BE2C (cell line): ENCODE results near the gene MAGEB3.

ENCODE experiments used
- DNase-seq: peaks from one replicate; pipeline ENCODE4 v3.0.0-alpha.2; 2020
- H3K27me3 ChIP-seq: fragments of 250-450 bp; sonication (Bioruptor Pico); 2 replicates; pipeline ENCODE4 v1.5.1; 2020; ENCODE audit warnings: mild to moderate bottlenecking
- H3K36me3 ChIP-seq: fragments of 250-450 bp; sonication (Bioruptor Pico); 2 replicates; pipeline ENCODE4 v1.5.1; 2020; ENCODE audit warnings: mild to moderate bottlenecking
- H3K4me1 ChIP-seq: fragments of 250-450 bp; sonication (Bioruptor Pico); 2 replicates; pipeline ENCODE4 v1.5.1; 2020
- H3K4me3 ChIP-seq: 2 replicates; pipeline ENCODE4 v1.5.1; 2011; ENCODE audit warnings: low read depth, low read length
- H3K9me3 ChIP-seq: fragments of 250-450 bp; sonication (Bioruptor Pico); 2 replicates; pipeline ENCODE4 v1.5.1; 2020
- TF ChIP-seq, protein P1 (sequence below): IDR thresholded peaks from 2 replicates; pipeline ENCODE4 v1.5.1; 2012; ENCODE audit warnings: mild to moderate bottlenecking, low read depth, low read length

The MAGEB3 gene

DNA sequence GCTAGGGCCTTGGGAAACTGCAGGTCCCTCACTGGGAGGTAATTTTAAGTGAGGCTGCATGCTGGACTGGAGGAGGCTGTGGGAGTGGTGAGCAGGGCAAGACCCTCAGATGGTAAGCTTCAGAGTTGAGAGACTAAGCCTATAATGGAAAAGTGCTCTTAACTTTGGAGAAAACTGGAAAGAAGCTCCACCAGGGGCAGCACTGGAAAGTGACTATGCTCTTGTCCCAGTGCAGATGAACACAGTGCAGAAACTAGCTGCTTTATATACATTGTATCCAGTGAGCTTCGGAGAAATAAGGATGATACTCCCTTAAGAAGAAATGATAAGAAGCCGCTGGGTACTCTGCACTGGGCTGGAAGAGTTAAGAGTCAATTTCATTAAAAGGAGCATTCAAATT lies 18.3 kb upstream of the MAGEB3 start:
- no peaks in the 10 kb centered on the region for H3K9me3 ChIP-seq
- H3K4me1 ChIP-seq = no peaks in the 10 kb centered on the region
- H3K27me3 ChIP-seq = no peaks in the 10 kb centered on the region
- TF ChIP-seq, protein P1, sequence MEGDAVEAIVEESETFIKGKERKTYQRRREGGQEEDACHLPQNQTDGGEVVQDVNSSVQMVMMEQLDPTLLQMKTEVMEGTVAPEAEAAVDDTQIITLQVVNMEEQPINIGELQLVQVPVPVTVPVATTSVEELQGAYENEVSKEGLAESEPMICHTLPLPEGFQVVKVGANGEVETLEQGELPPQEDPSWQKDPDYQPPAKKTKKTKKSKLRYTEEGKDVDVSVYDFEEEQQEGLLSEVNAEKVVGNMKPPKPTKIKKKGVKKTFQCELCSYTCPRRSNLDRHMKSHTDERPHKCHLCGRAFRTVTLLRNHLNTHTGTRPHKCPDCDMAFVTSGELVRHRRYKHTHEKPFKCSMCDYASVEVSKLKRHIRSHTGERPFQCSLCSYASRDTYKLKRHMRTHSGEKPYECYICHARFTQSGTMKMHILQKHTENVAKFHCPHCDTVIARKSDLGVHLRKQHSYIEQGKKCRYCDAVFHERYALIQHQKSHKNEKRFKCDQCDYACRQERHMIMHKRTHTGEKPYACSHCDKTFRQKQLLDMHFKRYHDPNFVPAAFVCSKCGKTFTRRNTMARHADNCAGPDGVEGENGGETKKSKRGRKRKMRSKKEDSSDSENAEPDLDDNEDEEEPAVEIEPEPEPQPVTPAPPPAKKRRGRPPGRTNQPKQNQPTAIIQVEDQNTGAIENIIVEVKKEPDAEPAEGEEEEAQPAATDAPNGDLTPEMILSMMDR = no peak
- no peak for DNase-seq
- H3K4me3 ChIP-seq = no peak overlapping the region
- H3K36me3 ChIP-seq = no peaks in the 10 kb centered on the region

DNA sequence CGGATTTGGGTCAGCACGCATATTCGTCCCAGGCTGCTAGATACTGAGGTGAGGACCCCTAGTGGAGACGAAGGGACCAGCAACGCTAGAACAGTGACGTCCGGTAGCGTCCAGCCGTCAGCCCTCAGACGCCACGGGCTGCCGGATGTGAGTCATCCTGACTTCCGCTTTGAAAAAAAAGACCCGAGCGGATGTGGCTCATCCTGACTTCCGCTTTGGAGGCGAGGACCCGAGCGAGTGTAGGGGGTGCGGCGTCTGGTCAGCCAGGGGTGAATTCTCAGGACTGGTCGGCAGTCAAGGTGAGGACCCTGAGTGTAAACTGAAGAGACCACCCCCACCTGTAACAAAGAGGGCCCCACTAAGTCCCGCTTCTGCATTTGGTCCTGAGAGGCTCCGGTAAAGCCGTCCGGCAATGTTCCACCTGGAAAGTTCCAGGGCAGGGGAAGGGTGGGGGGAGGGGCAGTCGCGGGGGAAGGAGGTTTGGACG lies 15.1 kb upstream of the MAGEB3 start, which contains the start of gene MAGEB2:
Gene MAGEB2, plus strand, starts transcription at position 207 of the 487 bp plus-strand sequence. CDS start 3,018 bp downstream, outside the sequence.
- TF ChIP-seq, protein P1 = no peak
- peak; percentile 3 for DNase-seq
- H3K4me1 ChIP-seq = no peaks in the 10 kb centered on the region
- H3K36me3 ChIP-seq = no peaks in the 10 kb centered on the region
- no peak within 1 kb of the TSS for H3K4me3 ChIP-seq
- H3K9me3 ChIP-seq = no peaks in the 10 kb centered on the region
- H3K27me3 ChIP-seq = no peaks in the 10 kb centered on the region

DNA sequence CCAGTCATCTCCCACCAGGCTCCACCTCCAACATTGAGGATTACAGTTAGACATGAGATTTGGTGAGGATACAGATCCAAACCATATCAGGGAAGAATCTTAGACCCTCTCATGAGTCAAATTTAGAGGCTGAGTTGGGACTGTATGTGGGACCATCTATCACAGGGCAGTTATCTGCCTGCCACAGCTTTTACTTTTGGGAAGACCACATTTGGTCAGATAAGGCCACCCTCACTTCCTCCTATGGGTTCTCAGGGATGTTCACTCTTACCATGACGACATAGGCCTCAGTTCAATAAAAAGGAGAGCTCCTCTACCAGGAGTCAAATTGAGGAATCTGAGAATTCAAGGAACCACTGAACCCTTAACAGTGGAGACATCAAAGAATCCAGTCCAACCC lies 13.0 kb upstream of the MAGEB3 start:
- no peak for DNase-seq
- H3K4me1 ChIP-seq = no peaks in the 10 kb centered on the region
- H3K27me3 ChIP-seq = no peaks in the 10 kb centered on the region
- H3K9me3 ChIP-seq = no peaks in the 10 kb centered on the region
- H3K4me3 ChIP-seq = no peak overlapping the region
- H3K36me3 ChIP-seq = no peaks in the 10 kb centered on the region
- TF ChIP-seq, protein P1 = no peak

DNA sequence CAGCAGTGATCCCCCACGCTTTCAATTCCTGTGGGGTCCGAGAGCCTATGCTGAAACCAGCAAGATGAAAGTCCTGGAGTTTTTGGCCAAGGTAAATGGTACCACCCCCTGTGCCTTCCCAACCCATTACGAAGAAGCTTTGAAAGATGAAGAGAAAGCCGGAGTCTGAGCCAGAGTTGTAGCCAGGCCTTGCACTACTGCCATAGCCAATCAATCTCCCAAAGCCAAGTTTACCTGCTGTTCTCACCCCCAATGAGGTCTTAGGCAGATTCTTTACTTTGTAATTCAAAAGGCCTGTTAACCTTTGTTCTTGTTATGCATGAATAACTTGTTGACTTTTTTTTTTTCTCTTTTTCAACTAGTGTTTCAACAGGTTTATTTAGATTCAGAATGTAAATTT lies 11.1 kb upstream of the MAGEB3 start:
- Histone ChIP-seq H3K36me3 (no peaks in the 10 kb centered on the region), H3K4me3 (no peak overlapping the region), H3K4me1 (no peaks in the 10 kb centered on the region), H3K9me3 (no peaks in the 10 kb centered on the region), H3K27me3 (no peaks in the 10 kb centered on the region)
- DNase-seq = no peak
- TF ChIP-seq, protein P1 = no peak

DNA sequence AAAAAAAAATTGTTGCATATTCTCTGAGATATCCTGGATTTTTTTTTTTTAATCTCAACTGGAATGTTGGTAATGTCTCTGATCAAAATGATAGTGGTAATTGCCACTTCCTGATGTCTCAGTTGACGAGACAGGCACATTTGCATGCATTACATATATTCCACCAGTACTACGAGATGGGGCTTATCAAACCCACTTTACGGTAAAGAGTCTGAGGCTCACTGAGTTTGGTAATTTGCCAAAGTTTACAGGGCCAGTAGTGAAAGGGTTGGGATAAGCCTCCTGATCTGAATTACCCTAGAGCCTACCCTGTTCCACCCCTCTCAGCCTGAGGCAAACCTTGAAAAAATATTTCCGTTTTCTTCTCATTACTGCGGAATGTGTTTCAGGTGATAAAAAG lies 9.8 kb upstream of the MAGEB3 start:
- TF ChIP-seq, protein P1 = no peak
- DNase-seq = no peak
- H3K4me1 ChIP-seq = no peaks in the 10 kb centered on the region
- no peaks in the 10 kb centered on the region for H3K9me3 ChIP-seq
- no peaks in the 10 kb centered on the region for H3K36me3 ChIP-seq
- no peak overlapping the region for H3K4me3 ChIP-seq
- no peaks in the 10 kb centered on the region for H3K27me3 ChIP-seq

DNA sequence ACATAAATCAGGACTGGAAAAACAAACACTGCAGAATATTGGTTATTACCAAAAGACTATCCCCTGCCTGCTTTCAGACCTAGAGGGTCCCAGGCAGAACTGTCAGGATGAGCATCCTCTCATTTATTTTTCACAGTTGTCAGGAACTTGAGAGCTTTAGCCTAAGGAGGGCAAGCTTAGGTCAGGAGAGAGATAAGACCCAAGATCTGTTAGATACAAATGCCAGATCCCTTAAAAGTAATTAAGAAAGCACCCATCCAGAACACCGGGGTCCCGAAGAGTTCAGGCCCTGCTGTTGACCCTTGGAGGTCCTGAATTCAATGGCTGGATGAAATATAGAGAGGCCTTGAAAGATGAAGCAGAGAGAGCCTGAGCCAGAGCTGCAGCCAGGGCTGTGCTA lies 5.9 kb upstream of the MAGEB3 start:
- H3K36me3 ChIP-seq = no peaks in the 10 kb centered on the region
- H3K4me1 ChIP-seq = no peaks in the 10 kb centered on the region
- H3K9me3 ChIP-seq = no peaks in the 10 kb centered on the region
- TF ChIP-seq, protein P1 = no peak
- H3K27me3 ChIP-seq = no peaks in the 10 kb centered on the region
- no peak for DNase-seq
- H3K4me3 ChIP-seq = no peak overlapping the region
